Lung (tissue), 12 donors: ENCODE data around the gene GRID1. TPM values are rescaled to one million over a fixed set of nuclear protein-coding genes. Genes with fewer than 3 reads are reported as not detected.

Source experiments
- ATAC-seq: fragments of 200-7000 bp; cut with Tn5 transposase; one replicate; pipeline ENCODE4 v1.9.1; 2020; ENCODE audit warnings: moderate number of reproducible peaks; ENCODE audit not compliant: insufficient read depth, low FRiP score
- DNase-seq, 3 donors: peaks; one replicate each; pipeline ENCODE4 v3.0.0-alpha.2; 2013 to 2017
- H3K27ac ChIP-seq, 2 donors: one replicate each; pipeline ENCODE4 v1.5.1; 2013; ENCODE audit warnings: mild to moderate bottlenecking in 2 of 2, moderate library complexity in 2 of 2, control low read depth in 1 of 2, inconsistent platforms in 1 of 2, low read depth in 1 of 2, low read length in 1 of 2
- H3K27me3 ChIP-seq, 3 donors: one replicate each; pipeline ENCODE4 v1.5.1; 2013; ENCODE audit warnings: low read length in 2 of 3; ENCODE audit not compliant: control insufficient read depth in 3 of 3, insufficient read depth in 3 of 3
- H3K36me3 ChIP-seq, 4 donors: one replicate each; pipeline ENCODE4 v1.5.1; 2013; ENCODE audit warnings: low read length in 4 of 4, mild to moderate bottlenecking in 1 of 4, moderate library complexity in 1 of 4; ENCODE audit not compliant: control insufficient read depth in 4 of 4, insufficient read depth in 4 of 4
- H3K4me1 ChIP-seq, 5 donors: one replicate each; pipeline ENCODE4 v1.5.1; 2013; ENCODE audit warnings: low read length in 5 of 5, mild to moderate bottlenecking in 2 of 5, moderate library complexity in 1 of 5; ENCODE audit not compliant: control insufficient read depth in 5 of 5, insufficient read depth in 5 of 5
- H3K4me3 ChIP-seq: one replicate; pipeline ENCODE4 v1.5.1; 2013; ENCODE audit warnings: mild to moderate bottlenecking, control low read depth, moderate library complexity
- H3K9ac ChIP-seq, 2 donors: one replicate each; pipeline ENCODE4 v1.5.1; 2013; ENCODE audit warnings: low read length in 2 of 2, control low read depth in 1 of 2; ENCODE audit not compliant: insufficient read depth in 1 of 2
- H3K9me3 ChIP-seq, 4 donors: one replicate each; pipeline ENCODE4 v1.5.1; 2013; ENCODE audit warnings: low read length in 3 of 4, mild to moderate bottlenecking in 1 of 4, moderate library complexity in 1 of 4; ENCODE audit not compliant: control insufficient read depth in 4 of 4, insufficient read depth in 3 of 4
- CTCF ChIP-seq: IDR thresholded peaks from 2 replicates; pipeline ENCODE4 v1.5.1; 2012; ENCODE audit warnings: mild to moderate bottlenecking; ENCODE audit errors: control extremely low read depth, extremely low read depth
- WGBS, 2 donors: extraction: QIAGEN DNeasy Blood & Tissue Kit; methylation state at CpG; one replicate each; pipeline ENCODE4 v1.1.7; 2013; 5-methylcytosine and 5-hydroxymethylcytosine counted together
- polyA plus RNA-seq, 2 donors: library from polyadenylated mRNA; stranded (reverse); fragments of 200-250 nt; gene quantifications; one replicate each; pipeline ENCODE4 v1.2.1, GENCODE V29; 2013
- total RNA-seq, 2 donors: library from RNA; depleted of rRNA in 1 of 2; stranded (reverse); fragments of >200 nt in 1 of 2; gene quantifications; one replicate each; pipeline ENCODE4 v1.2.1, GENCODE V29; 2014 to 2021
- donor health status: control.
- donor health status: control.
- donor health status: Bipolar disorder and iron deficiency.
- donor health status: healthy.
- donor health status: DM: yes; HTN: yes; CAD: no.

GRID1 gene
- total and polyA plus RNA-seq, 4 donors, result 1.1 to 3.6 (median 2.2) TPM

- H3K27me3 ChIP-seq, result peaks cover 0 to 2% (median 0%) of the 10 kb centered on the region in 3 donors
- ATAC-seq (no peak), DNase-seq (no peak)
- no peak overlapping the region for H3K4me3 ChIP-seq
- H3K4me1 ChIP-seq, result no peaks in the 10 kb centered on the region
- H3K9me3 ChIP-seq, result peaks cover 0 to 4% (median 0%) of the 10 kb centered on the region in 4 donors
- no peaks in the 10 kb centered on the region for H3K36me3 ChIP-seq
- no peak for TF ChIP-seq CTCF
- H3K9ac ChIP-seq, result no peak overlapping the region
- no peak overlapping the region for H3K27ac ChIP-seq
- 80 to 86% methylated on average over 7 of the region's 7 CpGs for whole genome bisulfite sequencing, 2 donors
Measured at GRCh38 chr10:86061278-86062197, 305.1 kb downstream of the GRID1 start.

GRCh38 chr10:86060386-86061277 is 306.0 kb downstream of the GRID1 start:
- H3K4me1 ChIP-seq, result no peaks in the 10 kb centered on the region
- no peak for TF ChIP-seq CTCF
- DNase-seq (no peak), ATAC-seq (no peak)
- 81 to 83% methylated on average over 9 of the region's 9 CpGs for whole genome bisulfite sequencing, 2 donors
- peaks cover 0 to 2% (median 0%) of the 10 kb centered on the region in 3 donors for H3K27me3 ChIP-seq
- no peak overlapping the region for H3K9ac ChIP-seq
- H3K4me3 ChIP-seq, result no peak overlapping the region
- H3K36me3 ChIP-seq, result no peaks in the 10 kb centered on the region
- no peak overlapping the region for H3K27ac ChIP-seq
- H3K9me3 ChIP-seq, result peaks cover 0 to 4% (median 0%) of the 10 kb centered on the region in 4 donors

- 91% methylated on average over 3 of the region's 3 CpGs for WGBS, 2 donors
- H3K9ac ChIP-seq, result no peak overlapping the region
- peaks cover 0 to 5% (median 0%) of the 10 kb centered on the region in 4 donors for H3K9me3 ChIP-seq
- peaks cover 0 to 2% (median 0%) of the 10 kb centered on the region in 3 donors for H3K27me3 ChIP-seq
- H3K27ac ChIP-seq, result no peak overlapping the region
- H3K4me1 ChIP-seq, result no peaks in the 10 kb centered on the region
- H3K36me3 ChIP-seq, result no peaks in the 10 kb centered on the region
- H3K4me3 ChIP-seq, result no peak overlapping the region
- DNase-seq (no peak), ATAC-seq (no peak)
- TF ChIP-seq CTCF, result no peak
Measured at GRCh38 chr10:86059892-86060291, 306.7 kb downstream of the GRID1 start.
